HG03097 (cell line): ENCODE data around the gene QPCT.
"Not testable (repeated sequence)": the region's sequence is repeated elsewhere in the genome, so short reads cannot be mapped to it uniquely, and the experiment has no call there.

Experiments
- ATAC-seq: cut with Tn5 transposase; IDR thresholded peaks from one replicate; pipeline ENCODE4 v1.9.1; 2021; ENCODE audit not compliant: unreplicated experiment, low FRiP score

Gene QPCT

DNA sequence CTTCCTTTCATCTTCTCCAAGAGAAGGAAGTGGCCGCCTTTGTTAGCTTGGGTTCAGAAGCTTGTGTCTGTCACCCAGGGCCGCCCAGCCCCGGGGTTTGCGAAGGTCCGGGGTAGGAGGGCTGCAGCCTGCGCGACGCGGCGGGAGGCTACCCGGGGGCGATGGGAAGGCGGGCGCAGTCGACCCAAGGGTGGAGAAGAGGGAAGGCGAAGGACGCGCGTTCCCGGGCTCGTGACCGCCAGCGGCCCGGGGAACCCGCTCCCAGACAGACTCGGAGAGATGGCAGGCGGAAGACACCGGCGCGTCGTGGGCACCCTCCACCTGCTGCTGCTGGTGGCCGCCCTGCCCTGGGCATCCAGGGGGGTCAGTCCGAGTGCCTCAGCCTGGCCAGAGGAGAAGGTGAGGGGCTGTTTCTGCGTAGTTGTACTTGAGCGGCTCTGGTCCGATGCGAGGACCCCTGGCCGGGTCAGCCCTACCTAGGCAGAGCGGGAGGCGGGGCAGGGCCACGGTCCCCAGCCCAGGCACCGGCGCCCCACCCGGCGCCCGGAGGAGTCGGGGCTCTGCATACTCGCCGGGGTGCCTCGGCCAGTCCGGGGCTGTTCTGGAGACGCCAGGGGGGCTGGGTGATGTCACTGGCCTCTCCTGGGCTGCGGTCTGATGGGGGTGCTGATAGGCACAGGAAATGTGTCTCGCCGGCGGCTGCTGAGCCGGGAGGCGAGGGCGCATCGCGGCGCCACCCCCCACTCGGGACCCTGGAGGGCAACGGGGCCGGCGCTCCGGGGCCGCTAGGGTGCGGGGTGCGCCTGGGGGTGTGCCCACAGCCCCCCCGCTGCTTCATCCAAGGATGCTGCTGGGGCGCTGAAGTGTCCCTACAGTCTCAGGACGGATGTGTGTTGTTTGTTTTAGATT lies at the start of gene QPCT:
TSS of gene QPCT (plus strand) at position 178 of the 909 bp plus-strand sequence. CDS start at position 280, 102 bp downstream.
- no peak for ATAC-seq

DNA sequence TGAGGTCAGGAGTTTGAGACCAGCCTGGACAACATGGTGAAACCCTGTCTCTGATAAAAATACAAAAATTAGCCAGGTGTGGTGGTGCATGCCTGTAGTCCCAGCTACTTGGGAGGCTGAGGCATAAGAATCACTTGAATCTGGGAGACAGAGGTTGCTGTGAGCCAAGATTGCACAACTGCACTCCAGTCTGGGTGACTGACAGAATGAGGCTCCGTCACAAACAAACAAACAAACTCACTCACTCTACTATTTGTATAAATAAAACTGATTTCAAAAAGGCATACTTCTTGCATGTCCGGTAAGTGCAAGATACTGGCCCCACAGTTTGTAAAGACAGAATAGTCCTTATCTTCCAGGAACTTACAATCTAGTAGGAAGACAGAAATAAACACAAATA lies 49.6 kb upstream of the QPCT start:
- ATAC-seq = not testable (repeated sequence)

DNA sequence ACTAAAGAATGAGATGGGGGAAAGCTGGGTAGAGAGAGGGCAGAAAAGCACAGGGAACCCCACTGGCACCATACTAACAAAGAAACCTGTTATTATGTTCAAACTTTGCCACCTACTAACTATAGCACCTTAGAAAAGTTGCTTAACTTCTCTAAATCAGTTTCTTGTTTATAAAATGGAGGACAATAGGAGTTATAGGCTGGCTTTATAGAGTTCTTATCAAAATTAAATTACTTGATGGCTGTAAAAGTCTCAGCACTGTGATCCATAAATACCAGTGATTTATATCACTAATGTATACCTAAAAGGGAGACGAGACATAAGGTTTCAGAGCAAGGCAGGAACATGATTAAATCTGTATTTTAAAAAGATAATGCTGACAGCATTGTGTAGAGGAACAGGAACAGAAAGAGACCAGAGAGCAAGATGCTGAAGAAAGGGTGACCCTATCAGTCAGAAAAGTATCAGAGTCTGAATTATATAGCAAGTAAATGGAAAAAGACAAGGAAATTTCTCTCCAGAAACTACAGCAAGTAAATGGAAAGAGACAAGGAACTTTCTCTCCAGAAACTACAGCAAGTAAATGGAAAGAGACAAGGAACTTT lies 48.9 kb upstream of the QPCT start:
- ATAC-seq = no peak

DNA sequence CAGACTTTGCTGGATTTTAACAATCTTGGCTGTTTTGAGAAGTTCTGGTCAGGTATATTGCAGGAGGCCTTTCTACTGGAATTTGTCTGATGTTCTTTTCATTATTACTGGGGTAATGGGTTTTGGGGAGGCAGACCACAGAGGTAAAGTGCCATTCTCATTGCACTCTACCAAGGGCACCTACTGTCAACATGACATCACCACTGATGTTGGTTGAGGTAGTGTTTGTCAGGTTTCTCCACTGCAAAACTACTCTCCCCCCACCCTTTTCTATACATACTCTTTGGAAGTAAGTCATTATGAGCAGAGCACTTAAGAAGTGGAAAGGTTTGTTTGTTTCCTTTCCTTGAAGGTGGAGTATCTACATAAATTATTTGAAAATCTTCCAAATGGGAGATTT lies 46.8 kb upstream of the QPCT start:
- ATAC-seq = no peak

DNA sequence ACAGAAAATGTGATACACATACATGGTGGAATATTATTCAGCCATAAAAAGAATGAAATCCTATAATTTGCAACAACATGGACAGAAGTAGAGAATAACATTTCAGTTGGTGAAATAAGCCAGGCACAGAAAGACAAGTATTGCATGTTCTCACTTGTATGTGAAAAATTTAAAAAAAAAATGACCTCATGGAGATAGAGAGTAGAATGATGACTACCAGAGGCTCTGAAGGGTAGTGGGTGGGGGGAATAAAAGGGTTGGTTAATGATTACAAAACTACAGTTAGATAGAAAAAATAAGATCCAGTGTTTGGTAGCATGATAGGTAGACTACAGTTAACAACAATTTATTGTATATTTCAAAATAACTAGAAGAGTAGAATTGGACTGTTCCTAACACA lies 44.3 kb upstream of the QPCT start:
- ATAC-seq = no peak

DNA sequence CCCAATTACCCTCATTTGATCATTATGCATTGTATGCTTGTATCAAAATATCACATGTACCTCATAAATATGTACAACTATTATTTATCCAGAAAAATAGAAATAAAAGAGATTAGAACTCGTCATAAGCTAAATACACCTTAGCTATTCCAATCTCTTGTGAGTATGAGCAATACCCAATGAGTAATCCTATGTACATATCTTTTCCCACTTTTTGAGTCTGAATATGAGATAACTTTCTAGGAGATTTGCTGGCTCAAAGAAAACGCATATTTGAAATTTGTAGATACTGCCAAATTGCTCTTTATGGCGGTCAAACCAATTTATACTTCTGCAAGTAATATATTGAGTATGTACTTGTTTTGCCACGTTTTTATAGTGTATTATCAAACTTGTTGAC lies 43.9 kb upstream of the QPCT start:
- ATAC-seq = no peak

DNA sequence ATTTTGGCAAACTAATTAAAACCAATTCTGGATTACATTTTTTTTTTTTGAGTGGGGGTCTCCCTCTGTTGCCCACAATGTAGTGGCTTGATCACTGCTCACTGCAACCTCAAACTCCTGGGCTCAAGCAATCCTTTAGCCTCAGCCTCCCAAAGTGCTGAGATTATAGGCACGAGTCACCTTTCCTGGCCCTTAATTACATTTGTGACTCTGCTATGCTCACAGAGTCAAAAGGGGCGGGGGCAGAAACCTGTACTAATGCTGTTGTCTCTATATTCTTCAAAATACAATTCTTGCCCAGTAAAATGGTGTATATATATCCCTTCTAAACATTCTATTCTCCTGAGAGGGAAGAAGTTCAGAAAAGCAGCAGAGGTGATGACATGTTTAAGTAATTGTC lies 43.0 kb upstream of the QPCT start:
- no peak for ATAC-seq

DNA sequence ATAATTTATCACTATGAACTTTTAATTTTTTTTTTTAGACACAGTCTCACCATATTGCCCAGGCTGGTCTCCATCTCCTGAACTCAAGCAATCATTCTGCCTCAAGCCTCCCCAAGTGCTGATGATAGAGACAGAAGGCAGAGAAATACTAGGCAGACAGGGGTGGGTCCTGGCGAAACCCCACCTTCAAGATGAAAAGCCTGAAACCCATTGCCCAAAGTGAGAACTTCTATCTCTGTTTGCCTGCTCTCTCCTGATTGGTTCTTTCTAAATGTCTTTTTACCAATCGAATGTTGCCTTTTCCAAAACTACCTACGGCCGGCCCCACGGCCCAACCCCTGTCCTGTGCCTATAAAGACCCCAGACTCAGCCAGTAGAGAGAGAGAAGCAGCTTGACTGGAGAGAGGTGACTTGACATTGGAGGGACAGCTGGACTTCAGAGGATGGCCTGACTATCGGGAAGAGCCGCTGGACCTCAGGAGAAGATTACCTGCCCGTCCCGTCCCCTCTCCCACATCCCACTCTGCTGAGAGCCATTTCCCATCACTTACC lies 41.7 kb upstream of the QPCT start:
- ATAC-seq = no peak

DNA sequence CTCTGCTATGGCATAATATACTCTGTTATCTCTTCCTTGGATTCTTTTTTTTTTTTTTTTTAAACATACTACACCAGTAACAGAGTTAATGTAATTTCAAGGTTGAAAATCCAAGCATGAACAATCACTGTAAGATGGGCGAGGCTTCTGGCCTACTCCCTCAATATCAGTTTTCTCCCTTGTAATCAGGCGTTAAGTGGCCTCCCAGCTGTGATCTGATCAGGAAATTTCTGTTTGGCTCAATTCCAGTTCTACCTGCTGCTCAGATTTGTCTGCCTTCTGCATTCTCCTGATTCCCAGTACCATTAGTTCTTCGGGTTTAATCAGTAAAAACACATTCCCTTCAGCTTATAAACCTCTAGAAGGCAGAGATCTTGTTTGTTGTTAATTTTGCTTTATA lies 38.4 kb upstream of the QPCT start:
- no peak for ATAC-seq

DNA sequence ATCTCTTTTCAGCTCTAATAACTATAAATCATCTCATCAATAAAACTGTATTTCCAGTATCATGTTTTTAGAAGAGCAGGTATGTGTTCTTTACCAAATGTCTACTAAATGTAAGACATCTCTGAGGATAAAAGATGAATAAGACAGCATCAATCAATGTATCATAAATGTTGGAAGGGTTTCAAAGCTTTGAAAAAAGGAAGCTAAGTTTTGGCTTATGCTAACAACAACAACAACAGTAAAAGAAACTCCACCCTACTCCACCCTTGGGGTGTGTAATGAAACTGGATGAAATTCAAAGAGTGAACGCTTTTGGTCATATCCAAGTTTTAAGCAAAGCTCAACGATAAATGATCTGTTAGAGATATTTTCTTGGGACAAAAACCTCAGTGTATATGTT lies 36.9 kb upstream of the QPCT start:
- no peak for ATAC-seq

DNA sequence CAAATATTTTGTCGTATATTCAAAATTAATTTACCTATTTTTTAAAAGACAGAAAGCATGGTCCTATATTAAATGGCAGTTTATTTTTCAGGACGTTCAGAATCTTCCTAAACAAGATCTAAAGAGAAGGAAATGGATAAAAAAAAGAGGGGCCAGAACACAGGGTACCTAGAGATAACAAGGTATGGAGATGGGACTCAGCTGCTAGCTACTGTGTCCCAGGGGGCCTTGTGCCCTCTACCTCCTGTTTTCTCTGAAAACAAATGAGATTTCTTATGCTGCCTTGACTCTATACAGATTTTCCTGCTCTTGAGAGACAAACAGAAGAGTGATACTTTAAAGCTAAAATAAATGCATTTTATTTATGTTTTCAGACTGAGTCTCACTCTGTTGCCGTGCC lies 29.1 kb upstream of the QPCT start:
- no peak for ATAC-seq

DNA sequence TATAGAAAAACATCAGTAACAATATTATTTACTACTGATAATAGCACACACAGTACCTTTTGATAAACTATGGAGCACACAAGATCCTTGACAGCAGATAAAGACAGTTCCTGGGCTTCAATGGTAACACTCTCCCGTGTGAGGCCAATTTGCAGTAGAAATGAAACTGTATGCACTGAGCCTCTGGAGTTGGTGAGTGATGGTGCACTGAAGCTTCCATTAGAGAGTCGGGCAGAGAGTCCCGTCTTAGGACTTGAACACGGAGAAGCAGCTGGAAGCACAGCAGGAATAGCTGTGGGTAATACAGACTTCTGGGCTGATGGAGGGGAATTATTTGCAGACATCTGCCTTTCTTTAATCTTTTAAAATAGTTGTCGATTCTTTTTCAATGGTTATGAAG lies 28.2 kb upstream of the QPCT start:
- ATAC-seq = no peak

DNA sequence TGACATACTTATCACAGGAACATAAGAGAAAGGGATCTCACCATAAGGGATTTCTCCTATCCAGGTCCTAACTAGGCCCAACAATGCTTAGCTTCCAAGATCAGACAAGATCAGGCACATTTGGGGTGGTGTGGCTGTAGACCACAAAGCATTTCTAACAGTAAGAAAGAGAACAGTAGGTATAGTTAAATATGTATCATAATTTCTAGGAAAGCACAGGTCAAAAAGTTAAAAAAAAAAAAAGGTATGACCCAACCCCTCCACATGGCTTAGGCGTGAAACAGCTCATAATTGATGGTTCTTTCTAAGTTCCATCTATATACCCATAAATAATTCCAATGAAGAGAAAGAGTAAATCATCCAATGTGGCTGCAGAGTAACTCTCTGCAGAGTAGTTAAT lies 26.7 kb upstream of the QPCT start:
- ATAC-seq = no peak

DNA sequence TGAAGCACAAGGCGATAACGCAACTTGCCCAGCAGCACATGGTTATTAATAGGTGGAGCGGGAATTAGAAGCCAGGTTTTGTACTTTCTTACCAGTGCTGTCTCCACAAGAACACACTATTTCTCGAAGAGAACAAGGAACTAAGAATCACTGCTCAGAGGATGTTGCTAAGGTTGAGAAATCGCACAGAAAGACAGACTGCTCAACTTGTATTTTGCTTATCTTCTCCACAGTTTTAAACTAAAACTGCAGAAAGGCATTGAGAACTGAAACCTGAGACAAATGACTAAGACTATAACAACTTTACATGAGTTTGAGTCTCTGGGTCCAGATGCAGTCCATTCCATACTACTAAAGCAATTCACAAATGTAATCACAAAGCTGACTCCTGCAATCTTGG lies 26.0 kb upstream of the QPCT start:
- peak; percentile 53 for ATAC-seq

DNA sequence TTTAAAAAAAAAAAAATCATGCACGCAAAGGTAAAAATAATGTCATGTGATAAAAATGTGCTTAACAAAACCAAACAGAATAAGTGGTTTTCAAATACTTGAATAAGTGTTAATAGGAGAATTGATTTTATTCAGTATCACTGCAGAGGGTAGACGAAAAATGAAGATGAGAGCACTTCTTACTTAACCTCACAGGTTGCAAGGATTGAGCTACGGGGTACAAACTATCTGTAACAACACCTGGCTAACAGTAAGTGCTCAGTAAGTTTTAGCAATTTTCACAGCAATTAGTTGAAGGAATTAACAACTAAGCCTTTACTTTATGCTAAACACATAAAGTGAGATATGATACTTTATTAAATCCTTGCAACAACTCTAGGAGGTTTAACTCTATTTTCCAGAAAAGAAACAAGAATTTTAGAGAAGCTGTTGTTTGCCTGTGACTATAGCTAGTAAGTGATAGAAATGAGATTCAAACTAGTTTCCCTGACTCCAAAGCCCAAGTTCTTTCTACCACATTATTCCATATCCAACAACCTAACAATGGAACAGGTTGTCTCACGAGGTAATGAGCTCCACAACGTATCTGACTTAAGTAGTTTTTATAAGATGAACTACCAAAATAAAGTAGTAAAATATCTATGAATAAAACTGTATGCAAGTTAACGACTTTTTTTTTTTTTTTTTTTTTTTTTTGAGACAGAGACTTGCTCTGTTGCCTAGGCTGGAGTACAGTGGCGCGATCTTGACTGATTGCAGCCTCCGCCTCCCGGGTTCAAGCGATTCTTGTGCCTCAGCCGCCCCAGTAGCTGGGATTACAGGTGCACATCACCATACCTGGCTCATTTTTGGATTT lies 24.4 kb upstream of the QPCT start:
- no peak for ATAC-seq

DNA sequence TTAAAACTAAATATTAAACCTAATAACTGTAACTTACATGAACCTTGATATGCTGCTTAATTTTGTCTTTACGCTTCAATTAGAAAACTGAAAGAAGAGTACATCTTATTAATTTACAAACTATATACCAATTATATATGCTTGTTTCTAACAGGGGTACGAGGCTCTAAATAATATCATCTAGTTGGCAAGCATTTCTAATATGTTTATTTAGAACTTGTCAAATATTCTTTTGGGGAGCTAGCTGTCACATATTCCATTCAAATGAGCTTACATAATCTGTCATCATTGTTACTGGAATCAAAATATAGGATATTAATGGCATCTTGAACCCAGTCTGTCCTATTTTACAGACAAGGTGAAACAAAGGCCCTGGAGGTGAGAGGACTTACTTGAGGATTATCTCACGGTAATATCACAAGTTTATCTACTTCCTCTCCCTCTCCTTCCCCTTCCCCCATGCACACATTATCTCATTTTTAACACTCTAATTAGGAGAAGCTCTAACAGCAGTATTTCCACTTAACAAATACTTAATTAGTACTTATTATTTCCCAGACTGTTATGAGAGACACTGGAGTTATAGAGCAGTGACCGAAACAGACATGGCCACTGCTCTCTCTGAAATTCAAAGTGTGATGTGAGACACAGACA lies 23.3 kb upstream of the QPCT start:
- ATAC-seq = no peak

DNA sequence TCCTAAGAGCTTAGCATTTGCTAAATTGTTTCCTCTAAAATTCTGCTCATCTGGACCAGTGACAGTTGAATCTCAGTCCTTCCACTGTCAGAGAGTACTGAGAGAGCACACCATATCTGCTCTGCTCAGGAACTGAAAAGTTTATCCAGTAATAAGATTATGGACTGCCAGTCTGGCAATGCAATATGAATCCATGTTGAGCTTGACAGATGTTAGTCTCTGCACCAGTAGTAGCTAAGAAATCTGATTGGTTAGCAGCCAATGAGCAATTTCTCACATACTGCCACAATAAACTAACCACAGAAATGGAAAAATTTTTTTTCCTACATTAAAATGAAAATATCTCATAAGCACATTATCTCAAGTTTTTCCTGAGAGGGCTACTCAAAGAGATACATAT lies 22.1 kb upstream of the QPCT start:
- ATAC-seq = no peak

DNA sequence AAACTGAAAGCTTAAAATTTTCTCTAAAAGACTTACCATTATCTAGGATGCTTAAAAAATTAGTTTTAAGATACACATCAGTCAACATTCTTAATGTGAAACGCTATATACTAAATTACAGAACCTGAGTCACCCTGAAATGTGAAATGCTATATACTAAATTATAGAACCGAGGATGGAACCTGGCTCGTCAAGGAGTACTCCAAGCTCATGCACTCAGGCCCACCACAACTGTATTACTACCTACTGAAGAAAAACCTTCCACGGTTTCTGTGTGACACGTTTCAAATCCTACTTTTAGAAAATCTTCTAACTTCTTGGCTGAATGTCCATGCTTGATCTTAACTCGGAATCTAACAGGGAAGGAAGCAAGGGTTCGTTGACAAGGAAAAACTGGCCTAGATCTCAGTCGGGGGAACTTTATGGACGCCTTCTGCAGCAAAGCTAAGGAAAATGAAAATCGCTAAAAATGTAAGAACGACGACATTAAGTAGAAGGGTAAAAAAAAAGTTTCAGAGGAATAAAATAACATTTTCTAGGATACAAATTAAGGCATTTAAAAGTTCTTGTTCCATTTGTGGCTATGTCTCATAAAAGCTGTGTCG lies 21.2 kb upstream of the QPCT start:
- ATAC-seq = no peak

DNA sequence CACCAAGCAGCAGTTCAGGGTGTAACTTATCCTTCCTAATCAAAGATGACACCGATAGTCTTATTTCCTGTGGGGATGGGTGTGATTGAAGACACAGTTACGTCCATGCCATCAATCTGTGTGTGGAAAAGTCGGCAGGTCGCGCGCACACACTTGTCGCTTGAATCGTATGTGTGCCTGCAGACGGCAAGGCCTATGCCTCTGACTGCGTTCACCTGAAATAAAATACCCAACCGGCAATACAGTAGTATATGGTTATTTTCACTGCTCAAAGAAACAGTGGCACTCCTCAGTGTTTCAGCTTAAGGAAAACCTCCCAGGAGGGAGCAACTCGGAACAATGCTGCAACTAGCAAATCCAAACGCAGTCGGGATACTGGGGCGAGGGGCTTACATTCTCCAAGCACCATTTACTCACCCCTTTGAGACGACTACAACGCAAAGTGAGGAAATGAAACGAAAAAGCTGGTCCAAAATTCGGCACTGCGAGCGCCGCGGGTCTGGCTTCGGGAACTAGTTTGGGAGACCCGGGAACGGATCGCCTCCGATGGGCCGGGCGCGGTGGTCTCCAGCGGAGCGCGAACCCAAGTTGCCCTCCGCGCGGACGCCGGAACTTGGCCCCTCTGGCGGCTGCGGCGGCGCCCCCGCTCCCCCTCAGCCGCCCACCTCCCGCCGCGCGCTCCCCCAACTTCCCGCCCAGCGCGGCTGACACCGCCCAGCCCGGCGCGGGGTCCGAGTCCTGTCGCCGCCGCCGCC lies 20.5 kb upstream of the QPCT start:
- peak; percentile 4 for ATAC-seq

DNA sequence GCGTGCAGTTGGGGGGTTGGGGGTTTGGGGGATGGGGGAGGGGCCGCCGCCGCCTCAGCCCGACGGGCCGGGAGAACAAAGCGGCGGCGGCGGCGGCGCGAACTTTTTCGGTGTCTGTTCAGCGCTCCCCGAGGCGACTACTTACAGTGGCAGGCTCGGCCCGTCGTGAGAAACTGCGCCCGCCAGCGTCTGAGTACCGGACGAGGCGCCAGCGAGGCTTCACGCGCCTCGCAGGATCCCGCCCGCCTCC lies 20.0 kb upstream of the QPCT start:
- ATAC-seq = no peak
